AG04450 (cell line): ENCODE results near the gene TMEM222. TPM values are rescaled to one million over a fixed set of nuclear protein-coding genes. Genes with fewer than 3 reads are reported as not detected.

ENCODE experiments used
- CTCF ChIA-PET: fragments of 300-600, 350-600 bp; formaldehyde crosslinking; extraction: SDS; loops from one replicate; lab custom pipeline; 2022; ENCODE audit warnings: antibody characterized with exemption, inconsistent platforms; lab: Charles Lee
- POLR2A ChIA-PET: fragments of 350-600 bp; formaldehyde crosslinking; extraction: SDS; loops from one replicate; lab custom pipeline; 2021; ENCODE audit warnings: antibody characterized with exemption, inconsistent platforms; lab: Yijun Ruan, JAX
- DNase-seq: peaks from one replicate; pipeline ENCODE4 v3.0.0-alpha.2; 2011; ENCODE audit warnings: low read depth, low spot score
- H3K27ac ChIP-seq: one replicate; pipeline ENCODE4 v1.5.1; 2012; ENCODE audit warnings: low read depth, low read length, control low read depth
- H3K27me3 ChIP-seq: one replicate; pipeline ENCODE4 v1.6.0; 2012; ENCODE audit warnings: low read length; ENCODE audit not compliant: control insufficient read depth, insufficient read depth
- H3K4me3 ChIP-seq: 2 replicates; pipeline ENCODE4 v1.5.1; 2011; ENCODE audit warnings: mild to moderate bottlenecking, low read depth, low read length, control low read depth
- H3K9me3 ChIP-seq: 2 replicates; pipeline ENCODE4 v1.5.1; 2012; ENCODE audit warnings: low read length; ENCODE audit not compliant: control insufficient read depth, insufficient read depth
- polyA plus RNA-seq: library from polyadenylated mRNA; depleted of rRNA; stranded (reverse); fragments of >200 nt; gene quantifications from 2 replicates; pipeline ENCODE4 v1.2.3, GENCODE V29; 2011
- TF ChIP-seq, protein P1 (sequence below): IDR thresholded peaks from 2 replicates; pipeline ENCODE4 v1.5.1; 2011; ENCODE audit warnings: low read depth, low read length, control low read depth, inconsistent platforms

TMEM222 gene
- polyA plus RNA-seq, 1 experiment, result 27.8 TPM

- Histone ChIP-seq H3K27me3 (no peaks in the 10 kb centered on the region), H3K27ac (no peak overlapping the region), H3K9me3 (no peaks in the 10 kb centered on the region; the same call in 1 of the 2 replicates), H3K4me3 (peak overlapping the region; percentile 48)
- CTCF ChIA-PET, result interaction anchor here (0.8 to 1.4 kb wide), 2 partner anchors 15 to 257 kb away, joined by 3 to 4 read pairs; no protein-coding TSS in a partner anchor
- peak; percentile 37 for DNase-seq
- TF ChIP-seq, protein P1, sequence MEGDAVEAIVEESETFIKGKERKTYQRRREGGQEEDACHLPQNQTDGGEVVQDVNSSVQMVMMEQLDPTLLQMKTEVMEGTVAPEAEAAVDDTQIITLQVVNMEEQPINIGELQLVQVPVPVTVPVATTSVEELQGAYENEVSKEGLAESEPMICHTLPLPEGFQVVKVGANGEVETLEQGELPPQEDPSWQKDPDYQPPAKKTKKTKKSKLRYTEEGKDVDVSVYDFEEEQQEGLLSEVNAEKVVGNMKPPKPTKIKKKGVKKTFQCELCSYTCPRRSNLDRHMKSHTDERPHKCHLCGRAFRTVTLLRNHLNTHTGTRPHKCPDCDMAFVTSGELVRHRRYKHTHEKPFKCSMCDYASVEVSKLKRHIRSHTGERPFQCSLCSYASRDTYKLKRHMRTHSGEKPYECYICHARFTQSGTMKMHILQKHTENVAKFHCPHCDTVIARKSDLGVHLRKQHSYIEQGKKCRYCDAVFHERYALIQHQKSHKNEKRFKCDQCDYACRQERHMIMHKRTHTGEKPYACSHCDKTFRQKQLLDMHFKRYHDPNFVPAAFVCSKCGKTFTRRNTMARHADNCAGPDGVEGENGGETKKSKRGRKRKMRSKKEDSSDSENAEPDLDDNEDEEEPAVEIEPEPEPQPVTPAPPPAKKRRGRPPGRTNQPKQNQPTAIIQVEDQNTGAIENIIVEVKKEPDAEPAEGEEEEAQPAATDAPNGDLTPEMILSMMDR, result no peak
- POLR2A ChIA-PET, result interaction anchor here (0.6 to 1.8 kb wide), 6 partner anchors 8 to 195 kb away, joined by 3 to 8 read pairs (median 4); partner anchors contain the start of gene SLC9A1
Observed at GRCh38 chr1:27349784-27350662, 28.1 kb downstream of the TMEM222 start.

- no peak overlapping the region for H3K27ac ChIP-seq
- no peaks in the 10 kb centered on the region; the same call in 1 of the 2 replicates for H3K9me3 ChIP-seq
- ChIA-PET POLR2A (interaction anchor here (0.8 to 1.4 kb wide), 3 partner anchors 14 to 196 kb away, joined by 3 to 4 read pairs (median 3); partner anchors contain the start of gene SLC9A1), CTCF (interaction anchor here (1.3 to 1.4 kb wide), 2 partner anchors 14 to 18 kb away, joined by 3 to 4 read pairs; no protein-coding TSS in a partner anchor)
- no peaks in the 10 kb centered on the region for H3K27me3 ChIP-seq
- no peak for DNase-seq
- no peak overlapping the region for H3K4me3 ChIP-seq
- TF ChIP-seq, protein P1, result peak; percentile 15; the same call in 1 of the 2 replicates
Observed at GRCh38 chr1:27350663-27351540, 28.9 kb downstream of the TMEM222 start.

DNA sequence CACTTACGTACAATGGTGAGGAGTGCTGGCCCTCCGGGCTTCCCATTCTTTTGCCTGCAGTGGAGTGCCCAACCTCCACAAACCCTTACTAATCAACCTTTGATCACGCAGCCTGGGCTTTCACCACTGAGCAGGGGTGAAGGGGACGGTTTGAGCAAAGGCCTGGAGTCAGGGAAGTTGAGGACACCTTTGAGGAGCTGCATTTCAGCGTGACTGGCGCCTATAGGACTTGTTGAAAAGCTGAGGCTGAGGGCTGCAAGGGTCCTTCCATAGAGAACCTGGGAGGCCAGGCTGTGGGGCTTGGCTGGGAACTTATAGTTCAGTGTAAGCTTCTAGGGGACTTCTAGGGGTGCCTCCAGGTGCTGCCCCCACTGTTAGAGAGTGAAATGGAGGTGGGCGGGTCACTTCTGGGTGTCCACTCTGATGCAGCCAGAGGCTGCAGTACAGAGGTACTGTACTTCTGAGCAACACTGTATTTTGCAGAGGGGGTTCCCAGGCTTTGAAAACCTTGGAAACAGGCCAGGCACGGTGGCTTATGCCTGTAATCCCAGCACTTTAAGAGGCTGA is 29.7 kb downstream of the TMEM222 start:
- CTCF ChIA-PET, result interaction anchor here (0.6 to 1.3 kb wide), 2 partner anchors 19 to 689 kb away, joined by 3 to 6 read pairs; no protein-coding TSS in a partner anchor
- no peak for DNase-seq

GRCh38 chr1:27353166-27353565 is 31.2 kb downstream of the TMEM222 start:
- POLR2A ChIA-PET, result no interaction called here

More for the DNA sequence above, 29.7 kb downstream of the TMEM222 start:
- Histone ChIP-seq H3K4me3 (no peak overlapping the region), H3K27me3 (no peaks in the 10 kb centered on the region), H3K27ac (no peak overlapping the region), H3K9me3 (no peaks in the 10 kb centered on the region; the same call in 1 of the 2 replicates)
- POLR2A ChIA-PET, result interaction anchor here (1.4 kb wide), 1 partner anchor 14 kb away, joined by 4 read pairs; no protein-coding TSS in a partner anchor
- TF ChIP-seq, protein P1, result no peak

More at GRCh38 chr1:27353166-27353565, 31.2 kb downstream of the TMEM222 start:
- H3K4me3 ChIP-seq, result no peak overlapping the region
- CTCF ChIA-PET, result interaction anchor here (1.2 kb wide), 1 partner anchor 52 kb away, joined by 3 read pairs; no protein-coding TSS in a partner anchor
- H3K9me3 ChIP-seq, result no peaks in the 10 kb centered on the region; the same call in 1 of the 2 replicates
- DNase-seq, result no peak
- TF ChIP-seq, protein P1, result no peak
- H3K27me3 ChIP-seq, result no peaks in the 10 kb centered on the region
- no peak overlapping the region for H3K27ac ChIP-seq
